Stimulated activated CD4-positive, alpha-beta T cell treated with anti-CD3 and anti-CD28 coated beads, Interleukin-1b, Interleukin-23, amount 100 ng/mL, for 24 hours (primary cell): ENCODE results near the gene CLSTN3.
A peak's percentile ranks its signal among the peaks of the same experiment; 100 is the strongest.

Experiments used
- DNase-seq, 4 experiments: peaks; one replicate each; pipeline ENCODE4 v3.0.0-alpha.2; 2020; ENCODE audit warnings: low read depth in 4 of 4, low spot score in 1 of 4

Gene CLSTN3

GRCh38 chr12:7125632-7126227, 4.4 kb upstream of the CLSTN3 start:
- no peak for DNase-seq

DNA sequence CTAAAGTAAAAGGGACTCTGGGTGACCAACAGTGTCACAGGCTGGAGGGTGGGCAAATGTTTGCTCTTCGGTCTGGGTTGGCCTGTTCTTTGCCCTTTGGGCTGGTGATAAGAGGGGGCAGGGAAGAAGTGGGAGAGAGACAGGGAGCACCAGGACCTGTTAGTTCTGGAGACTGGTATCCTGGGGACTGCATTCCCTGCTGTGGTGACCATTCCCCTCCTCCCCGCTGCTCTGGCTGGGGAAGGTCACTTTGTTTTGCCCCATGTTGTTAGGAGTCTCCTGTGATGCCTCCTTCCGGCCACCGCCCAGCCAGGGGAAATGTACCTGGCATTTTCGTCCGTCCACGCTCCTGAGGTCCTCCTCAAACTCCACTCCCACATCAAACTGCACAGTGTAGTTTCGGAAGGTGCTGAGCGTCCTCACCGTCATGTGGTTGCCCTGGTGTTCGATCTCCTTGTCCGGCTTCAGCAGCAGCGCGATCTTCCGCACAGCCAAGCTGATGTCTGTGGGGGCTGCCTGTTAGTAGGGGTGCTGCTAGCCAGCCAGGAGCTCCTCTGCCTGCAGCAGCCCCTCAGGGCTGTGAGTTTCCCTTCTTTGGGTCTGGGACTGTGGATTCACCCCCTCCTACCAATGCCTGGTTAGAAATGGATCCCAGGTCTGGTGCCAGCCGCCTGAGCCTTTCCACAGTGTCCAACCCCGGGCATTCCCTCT, 2.1 kb upstream of the CLSTN3 start:
- DNase-seq = no peak

DNA sequence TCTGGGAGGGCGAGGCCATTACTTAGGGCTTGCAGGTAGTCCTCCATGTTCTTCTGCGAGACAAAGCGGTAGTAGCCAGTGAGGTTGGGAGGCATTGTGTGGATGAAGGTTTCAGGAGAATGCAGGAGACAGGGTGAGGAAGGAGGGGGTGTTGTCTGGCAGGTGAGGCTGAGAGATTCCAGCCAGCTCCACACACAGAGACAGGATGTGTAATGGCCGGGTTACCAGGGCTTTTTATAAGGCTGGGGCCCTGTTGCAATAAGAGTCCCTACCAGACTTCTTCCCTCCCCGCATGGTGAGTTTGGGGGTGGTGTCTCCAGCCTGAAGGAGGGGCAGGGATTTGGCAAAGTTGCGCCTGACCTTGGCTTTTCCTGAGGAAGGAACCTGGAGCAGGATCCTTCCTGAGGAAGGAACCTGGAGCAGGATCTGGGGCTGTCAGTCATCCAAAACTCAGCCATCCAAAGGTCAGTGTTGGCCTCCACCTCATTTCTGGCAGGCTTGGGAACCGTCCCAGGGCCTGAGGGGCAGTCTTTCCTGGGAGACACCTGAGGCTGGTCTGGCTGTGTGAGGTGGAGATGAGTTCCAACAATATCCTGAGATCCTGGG, 1.4 kb upstream of the CLSTN3 start, which contains the start of gene RBP5:
Gene RBP5 (minus strand): TSS at position 209 of the 606 bp plus-strand sequence. CDS start 114 bp downstream, at position 95.
- DNase-seq = no peak

DNA sequence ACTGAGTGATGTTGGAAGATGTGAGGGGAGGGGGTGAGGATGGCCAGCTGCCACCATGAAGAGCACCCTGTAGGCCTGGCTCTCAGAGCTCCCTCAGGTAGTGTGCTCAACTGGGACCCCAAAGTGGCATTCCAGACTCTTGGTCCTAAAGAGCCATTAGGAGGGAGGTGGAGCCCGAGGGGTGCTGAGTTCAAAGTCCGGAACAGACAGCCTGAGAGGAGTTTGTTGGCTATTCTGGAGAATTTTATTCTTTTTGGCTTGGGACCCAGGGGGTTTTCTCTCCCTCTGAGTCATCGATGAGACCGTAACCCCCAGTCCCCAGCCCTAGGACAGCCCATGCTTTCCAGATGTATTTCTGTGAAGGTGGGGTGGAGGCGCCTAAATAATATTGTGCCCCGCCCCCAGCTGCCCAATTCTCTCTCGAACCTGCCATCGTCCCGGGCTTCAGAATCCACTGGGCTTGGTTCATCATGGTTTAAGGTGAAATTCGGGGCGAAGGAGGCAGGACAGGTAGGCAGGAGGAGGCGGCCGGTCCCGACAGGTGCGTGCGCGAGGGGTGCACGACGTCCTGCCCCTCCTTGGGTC, 792 bp upstream of the CLSTN3 start:
- DNase-seq = no peak

DNA sequence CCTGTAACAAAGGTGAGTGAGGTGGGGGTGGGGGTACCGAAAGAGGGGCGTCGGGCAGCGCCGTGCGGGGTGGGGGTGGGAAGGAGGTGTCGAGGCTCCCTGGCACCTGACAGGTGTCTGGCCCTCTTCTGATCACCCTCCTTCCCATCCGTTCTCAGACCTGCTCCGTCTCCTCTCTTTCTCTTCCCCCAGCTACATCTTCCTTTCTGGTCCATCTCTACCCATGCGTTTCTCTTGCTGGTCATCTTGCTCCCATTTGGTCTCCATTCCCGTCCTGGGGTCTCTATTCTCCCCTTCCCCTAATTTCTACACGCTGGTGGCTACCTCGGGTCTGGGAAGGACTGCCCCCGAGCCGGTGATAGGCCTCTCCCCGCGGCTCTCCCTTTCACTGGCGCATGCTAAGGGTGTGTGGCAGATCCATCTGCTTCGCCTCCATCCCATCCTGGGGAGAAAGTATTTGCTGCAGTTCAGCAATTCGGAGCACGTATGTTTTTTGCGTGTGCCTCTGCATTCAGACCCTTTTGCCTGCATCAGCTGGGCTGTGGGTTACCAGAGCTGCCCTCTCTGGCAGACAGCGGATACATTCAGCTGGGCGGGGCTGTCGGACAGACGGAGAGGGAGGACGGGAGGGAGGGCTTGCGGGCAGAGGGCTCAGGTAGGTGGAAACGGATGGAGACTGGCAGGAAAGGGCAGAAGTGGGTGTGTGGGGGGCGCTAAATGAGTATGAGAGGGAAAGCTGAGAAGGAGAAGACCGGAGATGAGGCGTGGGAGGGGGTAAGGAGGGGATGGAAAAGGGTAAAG, 730 bp downstream of the CLSTN3 start:
- DNase-seq = peak in 1 of 4 experiments; percentile 30

DNA sequence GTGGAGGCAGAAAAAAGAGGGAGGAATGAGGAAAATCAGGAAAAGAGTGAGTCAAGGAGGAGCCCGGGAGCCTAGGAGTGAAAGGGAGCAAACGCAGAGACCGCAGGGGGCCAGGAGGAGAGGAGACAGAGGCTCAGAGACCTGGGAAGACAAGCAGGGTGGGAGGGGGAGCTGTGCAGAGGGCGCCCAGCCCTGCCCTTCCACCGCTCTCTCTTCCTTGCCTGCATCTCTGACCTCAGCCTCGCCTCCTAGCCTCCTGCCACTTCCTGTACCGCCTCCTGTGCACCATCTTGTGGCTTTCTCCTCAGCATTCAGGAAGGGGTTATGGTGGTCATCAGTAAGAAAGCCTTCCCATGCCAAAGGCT, 1.3 kb downstream of the CLSTN3 start:
- DNase-seq = peak in 1 of 4 experiments; percentile 3

DNA sequence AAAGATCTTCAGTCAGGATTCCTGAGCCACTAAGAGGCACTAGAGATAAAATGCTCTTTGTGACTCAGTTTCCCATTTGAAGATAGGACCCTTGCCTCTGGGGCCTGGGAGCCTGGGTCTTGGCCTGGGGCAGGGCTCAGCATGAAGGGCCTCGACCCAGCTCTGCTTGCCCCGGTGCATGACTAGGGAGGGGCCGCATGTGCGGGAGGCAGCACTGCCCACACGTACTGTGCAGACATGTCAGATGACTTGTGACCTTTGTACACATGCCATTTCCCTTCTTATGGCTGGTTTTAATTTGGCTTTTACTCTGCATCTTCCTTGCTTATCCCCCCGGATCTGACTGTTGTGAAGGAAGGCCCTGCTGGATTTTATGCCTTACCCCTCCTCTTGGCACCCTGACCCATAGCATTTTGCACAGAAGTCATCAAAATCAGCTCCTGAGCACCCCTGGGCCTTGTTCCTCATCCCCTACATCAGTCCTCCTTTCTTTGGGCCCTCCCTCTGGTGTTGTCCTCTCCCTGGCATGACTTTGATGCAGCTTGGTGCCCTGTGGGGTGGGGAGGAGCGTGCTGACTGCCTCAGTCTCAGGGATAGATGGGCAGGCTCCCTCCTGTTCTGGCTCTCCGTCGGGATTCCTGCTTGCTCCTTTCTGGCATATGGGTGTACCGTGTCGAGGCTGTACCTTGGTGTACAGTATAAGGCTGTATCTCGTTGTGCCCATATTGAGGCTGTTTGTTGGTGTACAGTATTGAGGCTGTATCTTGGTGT, 4.4 kb downstream of the CLSTN3 start:
- no peak for DNase-seq

- no peak for DNase-seq
These were observed 5.9 kb downstream of the CLSTN3 start for GRCh38 chr12:7136071-7136470.

- no peak for DNase-seq
These were observed 6.5 kb downstream of the CLSTN3 start for GRCh38 chr12:7136676-7137075.

- DNase-seq = no peak
These were observed 7.7 kb downstream of the CLSTN3 start for GRCh38 chr12:7137908-7138307.

DNA sequence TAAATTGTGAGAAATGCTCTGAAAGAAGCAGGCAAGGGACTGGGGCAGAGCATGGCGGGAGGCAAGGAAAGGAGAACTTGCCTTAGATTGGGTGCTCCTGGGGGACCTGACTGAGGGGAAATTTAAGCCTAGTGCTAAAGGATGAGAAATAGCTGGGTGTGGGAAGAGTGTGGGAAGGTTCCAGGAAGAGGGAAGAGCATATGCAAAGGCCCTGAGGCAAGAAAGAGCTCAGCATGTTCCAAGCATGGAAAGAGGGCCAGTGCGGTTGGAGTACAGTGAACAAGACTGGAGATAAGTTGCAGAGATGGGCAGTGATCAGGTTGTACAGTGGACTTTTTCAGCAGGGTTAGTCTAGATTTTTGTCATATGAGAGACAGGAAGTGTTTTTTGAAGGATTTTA, 9.0 kb downstream of the CLSTN3 start:
- no peak for DNase-seq

GRCh38 chr12:7141351-7142005, 11.3 kb downstream of the CLSTN3 start:
- DNase-seq = no peak

- peak; percentile 26 to 36 (median 28) for DNase-seq
These were observed 12.0 kb downstream of the CLSTN3 start for GRCh38 chr12:7142056-7142644.

GRCh38 chr12:7142809-7143465, 12.8 kb downstream of the CLSTN3 start:
- no peak for DNase-seq

GRCh38 chr12:7143564-7143963, 13.4 kb downstream of the CLSTN3 start:
- DNase-seq = no peak

DNA sequence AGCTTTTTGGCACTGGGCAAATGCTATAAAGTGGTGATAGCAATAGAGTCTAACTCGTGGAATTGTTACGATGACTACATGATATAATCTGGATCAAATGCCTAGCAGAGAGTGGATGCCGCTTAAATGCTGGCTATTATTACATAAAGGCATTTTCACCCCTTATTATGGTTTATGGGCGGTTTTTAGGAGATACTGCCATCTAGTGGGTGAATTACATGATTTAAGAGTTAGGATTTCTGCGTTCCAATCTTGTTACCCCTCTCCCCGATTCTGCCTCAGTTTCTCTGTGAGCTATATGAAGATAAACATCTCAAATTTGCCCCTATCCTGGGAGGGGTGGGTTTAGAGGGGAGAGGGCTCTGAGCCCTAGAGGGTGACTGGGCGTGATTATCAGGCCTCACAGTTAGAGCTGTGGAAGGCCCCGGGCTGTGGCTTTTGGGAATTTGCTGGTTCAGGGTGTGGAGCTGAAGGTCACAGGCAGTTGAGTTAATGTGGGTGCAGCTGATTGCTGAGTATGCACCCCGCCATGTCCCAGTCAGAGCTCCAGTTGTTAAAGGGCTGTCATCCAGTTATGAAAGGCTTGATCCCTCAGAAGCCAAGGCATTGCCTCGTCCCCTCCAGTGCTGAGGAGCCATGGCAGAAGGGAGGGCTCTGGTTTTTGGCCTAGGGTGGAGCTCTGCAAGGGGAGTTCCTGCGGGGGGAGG, 14.4 kb downstream of the CLSTN3 start:
- DNase-seq = no peak

DNA sequence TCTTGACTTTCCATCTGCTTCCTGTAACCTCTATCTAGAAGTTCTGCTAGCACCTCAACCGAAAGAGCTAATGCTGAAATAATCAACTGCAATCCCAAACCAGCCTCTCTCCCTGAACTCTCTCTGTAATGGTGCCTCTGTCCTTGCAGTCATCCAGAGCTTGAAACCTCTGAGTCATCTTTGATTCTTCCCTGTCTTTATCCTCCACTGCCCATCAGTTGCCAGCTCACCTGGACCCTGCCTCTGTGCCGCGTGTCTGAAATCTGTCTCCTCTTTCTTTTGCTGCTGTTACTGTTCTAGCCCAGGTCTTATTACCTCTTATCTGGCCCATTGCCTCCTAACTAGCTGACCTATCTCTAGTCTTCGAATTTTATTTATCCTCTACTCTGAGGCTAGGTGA, 15.5 kb downstream of the CLSTN3 start:
- DNase-seq = no peak

DNA sequence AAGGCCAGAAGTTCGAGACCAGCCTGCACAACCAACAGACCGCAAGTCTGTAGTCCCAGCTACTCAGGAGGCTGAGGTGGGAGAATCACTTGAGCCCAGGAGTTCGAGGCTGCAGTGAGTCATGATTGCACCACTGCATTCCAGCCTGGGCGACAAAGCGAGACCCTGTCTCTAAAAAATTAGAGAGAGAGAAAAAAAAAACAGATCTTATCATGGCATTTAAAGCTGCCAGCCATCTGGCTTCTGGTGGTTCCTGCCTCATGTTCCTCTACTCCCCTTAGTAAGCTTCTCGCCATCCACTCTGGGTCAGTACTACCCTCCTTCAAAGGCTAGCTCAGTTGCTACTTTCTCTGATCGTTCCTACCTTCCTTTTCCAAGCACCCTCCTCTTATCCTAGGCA, 16.1 kb downstream of the CLSTN3 start:
- no peak for DNase-seq

DNA sequence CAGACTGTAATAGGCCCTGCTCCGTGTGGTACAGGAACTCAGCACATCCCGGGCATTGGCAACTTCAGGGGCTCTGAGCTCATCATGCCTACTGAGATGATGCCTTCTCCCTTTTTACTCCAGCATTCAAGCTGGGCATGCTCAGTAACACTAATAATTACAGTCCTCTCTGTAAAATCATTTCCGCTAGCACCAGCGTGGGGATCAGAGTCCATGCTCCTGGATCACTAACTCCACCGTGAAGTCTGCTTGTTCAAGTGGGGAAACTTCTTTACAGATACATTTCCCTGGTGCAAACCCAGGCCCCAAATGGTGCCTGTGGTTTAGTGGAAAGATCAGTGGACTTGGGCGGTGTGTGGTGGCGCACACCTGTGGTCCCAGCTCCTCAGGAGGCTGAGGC, 16.7 kb downstream of the CLSTN3 start:
- DNase-seq = no peak
